GM23248 (cell line): ENCODE results near the gene THOP1. TPM values are rescaled to one million over a fixed set of nuclear protein-coding genes. Genes with fewer than 3 reads are reported as not detected.
A peak's percentile ranks its signal among the peaks of the same experiment; 100 is the strongest.

Source experiments
- DNase-seq: peaks from one replicate; pipeline ENCODE4 v3.0.0-alpha.2; 2015
- H2AFZ ChIP-seq: fragments of 200-600 bp; sonication (generic); 2 replicates; pipeline ENCODE4 v1.6.1; 2016; ENCODE audit warnings: antibody characterized with exemption
- H3F3A ChIP-seq: fragments of 200-600 bp; sonication (generic); 2 replicates; pipeline ENCODE4 v1.6.1; 2016; ENCODE audit warnings: mild to moderate bottlenecking, antibody characterized with exemption, mixed run types; ENCODE audit not compliant: insufficient read depth
- H3K27ac ChIP-seq: fragments of 200-600 bp; sonication (generic); 2 replicates; pipeline ENCODE4 v1.5.1; 2016; ENCODE audit warnings: mild to moderate bottlenecking
- H3K27me3 ChIP-seq: fragments of 200-600 bp; sonication (generic); replicated peaks from 2 replicates; pipeline ENCODE4 v1.6.1; 2016; ENCODE audit warnings: mild to moderate bottlenecking; ENCODE audit not compliant: insufficient read depth
- H3K36me3 ChIP-seq: fragments of 200-600 bp; sonication (generic); 2 replicates; pipeline ENCODE4 v1.6.1; 2016; ENCODE audit warnings: low read depth, mild to moderate bottlenecking
- H3K4me1 ChIP-seq: fragments of 200-600 bp; sonication (generic); 2 replicates; pipeline ENCODE4 v1.6.1; 2016; ENCODE audit warnings: mild to moderate bottlenecking; ENCODE audit not compliant: insufficient read depth
- H3K4me2 ChIP-seq: fragments of 200-600 bp; sonication (generic); one replicate; pipeline ENCODE4 v1.6.1; 2016; ENCODE audit warnings: mild to moderate bottlenecking; ENCODE audit not compliant: unreplicated experiment
- H3K4me3 ChIP-seq: fragments of 200-600 bp; sonication (generic); 2 replicates; pipeline ENCODE4 v1.5.1; 2016; ENCODE audit warnings: mild to moderate bottlenecking
- H3K79me2 ChIP-seq: fragments of 200-600 bp; sonication (generic); 2 replicates; pipeline ENCODE4 v1.6.1; 2016; ENCODE audit warnings: mild to moderate bottlenecking; ENCODE audit not compliant: insufficient read depth
- H3K9ac ChIP-seq: fragments of 200-600 bp; sonication (generic); 2 replicates; pipeline ENCODE4 v1.6.1; 2016; ENCODE audit warnings: mild to moderate bottlenecking
- H3K9me2 ChIP-seq: fragments of 200-600 bp; sonication (generic); 2 replicates; pipeline ENCODE4 v1.6.1; 2016; ENCODE audit warnings: mixed run types, mild to moderate bottlenecking, moderate library complexity; ENCODE audit not compliant: insufficient read depth
- H3K9me3 ChIP-seq: fragments of 200-600 bp; sonication (generic); one replicate; pipeline ENCODE4 v1.6.1; 2017; ENCODE audit warnings: low read depth
- H4K20me1 ChIP-seq: fragments of 200-600 bp; sonication (generic); 2 replicates; pipeline ENCODE4 v1.6.0; 2016; ENCODE audit not compliant: insufficient read depth
- EZH2 ChIP-seq: fragments of 200-600 bp; sonication (generic); IDR thresholded peaks from 2 replicates; pipeline ENCODE4 v1.6.1; 2018; ENCODE audit warnings: antibody characterized with exemption, mild to moderate bottlenecking; ENCODE audit not compliant: insufficient read depth, poor library complexity, severe bottlenecking
- EZH2phosphoT487 ChIP-seq: fragments of 200-600 bp; sonication (generic); IDR thresholded peaks from 2 replicates; pipeline ENCODE4 v1.6.1; 2018; ENCODE audit warnings: antibody characterized with exemption, moderate library complexity, mild to moderate bottlenecking, low read depth; ENCODE audit not compliant: insufficient read depth
- WGBS, 2 experiments: methylation state at CpG; one replicate each; pipeline ENCODE4 v1.1.6; 2015 to 2017; ENCODE audit warnings: low lambda C conversion rate in 2 of 2, low coverage in 1 of 2; ENCODE audit errors: missing lambda C conversion rate in 2 of 2; 5-methylcytosine and 5-hydroxymethylcytosine counted together
- in situ Hi-C: fragments of 300-500 bp; cut with MboI; formaldehyde crosslinking; loops from 2 replicates; pipeline ENCODE4 v1.15.0; 2020
- polyA plus RNA-seq: library from polyadenylated mRNA; unstranded; fragments of >200 nt; fragmentation: Nextera tagmentation; extraction: Ambion mirVana; gene quantifications from 2 replicates; pipeline ENCODE4 v1.2.1, GENCODE V29; 2016
- total RNA-seq: library from RNA; depleted of rRNA; stranded (reverse); fragments of >200 nt; shearing (Covaris generic); gene quantifications from 2 replicates; pipeline ENCODE4 v1.2.3, GENCODE V29; 2014

The THOP1 gene
- total and polyA plus RNA-seq, 2 experiments from 2014 or later: 64.8 to 136 TPM

DNA sequence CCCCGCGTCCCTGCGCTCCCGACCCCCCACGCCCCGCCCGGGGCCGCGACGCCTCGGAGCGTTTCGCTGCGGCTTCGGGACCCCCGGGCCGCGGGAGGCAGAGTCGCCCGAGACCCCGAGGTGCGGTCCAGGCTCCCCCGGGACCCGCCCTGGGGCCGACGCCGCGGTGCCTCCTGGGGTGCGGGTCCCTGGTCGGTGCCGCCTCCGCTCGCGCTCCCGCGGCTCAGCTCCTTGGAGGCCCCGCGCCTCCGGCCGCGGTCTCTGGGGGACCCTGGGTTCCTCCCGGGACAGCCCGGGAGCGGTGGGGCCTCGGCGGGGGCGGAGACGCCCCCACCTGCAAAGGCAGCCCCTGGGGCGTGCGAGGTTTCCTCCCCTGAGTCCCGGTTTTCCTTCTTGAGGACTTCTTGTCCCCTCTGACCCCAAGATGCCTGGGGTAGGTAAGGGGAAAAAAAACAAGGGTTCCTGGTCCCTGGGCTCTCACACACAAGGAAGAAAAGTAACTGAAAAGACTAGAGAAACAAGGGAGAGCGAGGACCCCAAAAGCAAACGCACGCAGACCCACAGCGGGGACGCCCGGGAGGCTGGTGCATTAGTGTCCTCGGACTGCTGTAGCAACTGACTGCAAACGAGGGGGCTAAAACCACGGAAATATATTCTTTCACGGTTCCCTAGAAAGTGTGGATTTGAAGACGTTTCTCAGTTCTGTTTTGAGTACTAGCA, 56.7 kb downstream of the THOP1 start:
- 1 to 2% methylated on average over 23 to 49 of the region's 62 CpGs for WGBS, 2 experiments
- H3K36me3 ChIP-seq: no peaks in the 10 kb centered on the region
- peak overlapping the region; percentile 97 for H3K4me2 ChIP-seq

DNA sequence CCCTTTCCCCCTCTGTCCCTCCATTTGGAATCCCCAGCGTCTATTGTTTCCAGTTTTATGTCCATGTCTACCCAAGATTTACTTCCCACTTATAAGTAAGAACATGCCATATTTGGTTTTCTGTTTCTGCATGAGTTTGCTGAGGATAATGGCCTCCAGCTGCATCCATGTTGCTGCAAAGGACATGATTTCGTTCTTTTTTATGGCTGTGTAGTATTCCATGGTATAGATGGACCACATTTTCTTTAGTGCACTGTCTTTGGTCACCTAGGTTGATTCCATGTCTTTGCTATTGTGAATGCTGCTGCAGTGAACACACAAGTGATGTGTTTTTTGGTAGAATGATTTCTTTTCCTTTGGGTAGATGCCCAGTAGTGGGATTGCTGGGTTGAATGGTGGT, 59.8 kb downstream of the THOP1 start:
- H3K36me3 ChIP-seq: peaks cover 2% of the 10 kb centered on the region; the same call in 1 of the 2 replicates
- 59 to 65% methylated on average over 2 of the region's 2 CpGs for WGBS, 2 experiments
- H3K9me3 ChIP-seq: no peaks in the 10 kb centered on the region
- H4K20me1 ChIP-seq: no peaks in the 10 kb centered on the region
- no peaks in the 10 kb centered on the region for H3K9me2 ChIP-seq
- no peak for TF ChIP-seq EZH2phosphoT487
- TF ChIP-seq EZH2: no peak
- no peak overlapping the region for H3K4me2 ChIP-seq
- H3K4me1 ChIP-seq: no peaks in the 10 kb centered on the region
- no peak for DNase-seq
- no peak overlapping the region for H2AFZ ChIP-seq
- H3K9ac ChIP-seq: no peak overlapping the region
- H3K79me2 ChIP-seq: peaks cover 84% of the 10 kb centered on the region
- no peaks in the 10 kb centered on the region for H3K27me3 ChIP-seq
- in situ Hi-C loops: no loop called here
- H3K27ac ChIP-seq: no peak overlapping the region
- no peak overlapping the region for H3K4me3 ChIP-seq
- 0 out of 2 replicates have a peak, but pooled peaks cover 4% of the 10 kb centered on the region for H3F3A ChIP-seq

More for the DNA sequence above, 56.7 kb downstream of the THOP1 start:
- H3K9me2 ChIP-seq: no peaks in the 10 kb centered on the region
- no peaks in the 10 kb centered on the region for H3K4me1 ChIP-seq
- no peak for TF ChIP-seq EZH2phosphoT487
- no peak for TF ChIP-seq EZH2
- H3K27me3 ChIP-seq: no peaks in the 10 kb centered on the region
- H3K9me3 ChIP-seq: no peaks in the 10 kb centered on the region
- no peak overlapping the region for H3K27ac ChIP-seq
- H2AFZ ChIP-seq: peak overlapping the region; percentile 94
- H3K4me3 ChIP-seq: peak overlapping the region; percentile 84
- 0 out of 2 replicates have a peak, but pooled peaks cover 4% of the 10 kb centered on the region for H3F3A ChIP-seq
- in situ Hi-C loops: no loop called here
- H3K79me2 ChIP-seq: peaks cover 53% of the 10 kb centered on the region
- H4K20me1 ChIP-seq: no peaks in the 10 kb centered on the region
- peak; percentile 45 for DNase-seq
- peak overlapping the region; percentile 84 for H3K9ac ChIP-seq

DNA sequence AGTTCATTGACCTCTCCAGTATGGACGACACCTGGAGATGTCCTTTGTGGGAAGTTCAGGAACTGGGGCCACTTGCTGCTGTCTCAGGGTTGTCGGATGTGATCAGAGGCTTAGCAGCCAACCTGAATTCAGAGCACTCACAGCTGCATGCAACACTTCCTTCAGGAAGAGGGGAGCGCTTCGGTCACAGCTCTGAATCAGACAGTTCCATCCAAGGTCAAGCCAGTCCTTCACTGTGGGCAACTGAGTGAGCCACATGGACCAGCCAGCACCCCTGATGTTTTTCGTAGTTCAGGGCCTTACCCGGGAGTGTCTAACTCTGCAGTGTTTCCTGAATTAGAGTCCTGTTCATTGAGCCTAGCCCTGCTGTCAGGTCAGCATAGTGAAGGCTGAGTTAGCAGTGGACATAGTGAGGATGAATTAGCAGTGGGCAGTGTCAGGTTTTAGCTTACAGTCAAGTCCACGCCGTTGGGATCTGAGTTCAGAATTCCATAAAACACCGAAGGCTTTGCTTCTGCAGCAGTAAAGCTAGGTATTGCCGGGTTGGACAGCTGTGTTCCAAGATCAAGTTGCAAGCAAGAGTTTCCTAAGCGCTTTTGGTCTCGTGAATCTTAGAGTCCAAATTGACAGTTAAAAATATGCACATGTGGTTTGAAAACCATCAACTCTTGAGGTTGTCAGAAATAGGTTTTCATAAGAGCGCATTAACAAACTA, 61.0 kb downstream of the THOP1 start:
- Histone ChIP-seq H3K9ac (no peak overlapping the region), H3K4me2 (no peak overlapping the region), H3K79me2 (peaks cover 93% of the 10 kb centered on the region), H3K27ac (no peak overlapping the region), H3F3A (no peaks in the 10 kb centered on the region), H3K4me3 (no peak overlapping the region), H3K36me3 (peaks cover 11% of the 10 kb centered on the region; the same call in 1 of the 2 replicates), H3K9me3 (no peaks in the 10 kb centered on the region), H4K20me1 (no peaks in the 10 kb centered on the region), H3K9me2 (no peaks in the 10 kb centered on the region), H2AFZ (no peak overlapping the region), H3K4me1 (no peaks in the 10 kb centered on the region), H3K27me3 (no peaks in the 10 kb centered on the region)
- no peak for TF ChIP-seq EZH2phosphoT487
- no peak for TF ChIP-seq EZH2
- in situ Hi-C loops: no loop called here
- DNase-seq: no peak
- 94 to 98% methylated on average over 13 of the region's 13 CpGs for WGBS, 2 experiments

DNA sequence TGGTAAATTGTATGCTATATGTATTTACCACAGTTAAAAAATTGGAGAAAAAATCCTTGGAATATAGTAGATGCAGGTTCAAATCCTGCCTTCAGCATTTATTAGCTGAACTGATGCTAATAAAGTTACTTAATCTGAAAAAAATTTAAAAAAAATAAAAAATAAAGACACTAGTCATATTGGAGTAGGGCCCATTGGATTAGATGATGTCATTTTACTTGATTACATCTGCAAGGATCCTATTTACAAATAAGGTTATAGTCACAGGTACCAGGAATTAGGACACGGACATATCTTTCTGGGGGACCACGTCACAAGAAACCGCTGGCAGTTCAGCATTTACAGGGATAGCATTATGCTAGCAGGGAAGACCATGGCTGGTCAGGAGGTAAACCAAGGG, 62.2 kb downstream of the THOP1 start:
- Histone ChIP-seq H3K27ac (no peak overlapping the region), H3K36me3 (peaks cover 23% of the 10 kb centered on the region), H3K4me3 (no peak overlapping the region), H3K79me2 (peaks cover 85% of the 10 kb centered on the region), H3K9me3 (peaks cover 4% of the 10 kb centered on the region), H3K4me2 (no peak overlapping the region), H3K9ac (no peak overlapping the region), H3K4me1 (no peaks in the 10 kb centered on the region), H3K9me2 (no peaks in the 10 kb centered on the region), H3K27me3 (no peaks in the 10 kb centered on the region), H4K20me1 (no peaks in the 10 kb centered on the region), H3F3A (no peaks in the 10 kb centered on the region), H2AFZ (no peak overlapping the region)
- TF ChIP-seq EZH2phosphoT487: no peak
- TF ChIP-seq EZH2: no peak
- no peak for DNase-seq
- WGBS, 2 experiments: 96 to 98% methylated on average over 3 of the region's 3 CpGs
- in situ Hi-C loops: no loop called here
